Posterior vena cava (tissue), 2 donors: Measurements from ENCODE around the gene BAHCC1. TPM values are rescaled to one million over a fixed set of nuclear protein-coding genes. Genes with fewer than 3 reads are reported as not detected.

Source experiments
- DNase-seq: peaks from one replicate; pipeline ENCODE4 v3.0.0-alpha.2; 2020; ENCODE audit warnings: low spot score
- intact Hi-C, 2 donors: fragments of 100-400 bp; cut with DNase I; formaldehyde crosslinking; loops; one replicate each; pipeline versions ENCODE4 v1.14.1 to v1.14.2; 2022 to 2023
- total RNA-seq, 2 donors: library from RNA; stranded (reverse); fragmentation: NEBNext Ultra II Directional; extraction: Animal tissue kit (Norgen Biotek cat#: 25700); gene quantifications; one replicate each; pipeline ENCODE4 v1.2.1, GENCODE V29; 2021
- donor health status: DM: yes; HTN: yes; CAD: no.
- donor health status: DM: yes; HTN: yes; CAD: no.

Gene BAHCC1
- total RNA-seq, 2 donors from 2014 or later, result 17.3 to 19.1 TPM

DNA sequence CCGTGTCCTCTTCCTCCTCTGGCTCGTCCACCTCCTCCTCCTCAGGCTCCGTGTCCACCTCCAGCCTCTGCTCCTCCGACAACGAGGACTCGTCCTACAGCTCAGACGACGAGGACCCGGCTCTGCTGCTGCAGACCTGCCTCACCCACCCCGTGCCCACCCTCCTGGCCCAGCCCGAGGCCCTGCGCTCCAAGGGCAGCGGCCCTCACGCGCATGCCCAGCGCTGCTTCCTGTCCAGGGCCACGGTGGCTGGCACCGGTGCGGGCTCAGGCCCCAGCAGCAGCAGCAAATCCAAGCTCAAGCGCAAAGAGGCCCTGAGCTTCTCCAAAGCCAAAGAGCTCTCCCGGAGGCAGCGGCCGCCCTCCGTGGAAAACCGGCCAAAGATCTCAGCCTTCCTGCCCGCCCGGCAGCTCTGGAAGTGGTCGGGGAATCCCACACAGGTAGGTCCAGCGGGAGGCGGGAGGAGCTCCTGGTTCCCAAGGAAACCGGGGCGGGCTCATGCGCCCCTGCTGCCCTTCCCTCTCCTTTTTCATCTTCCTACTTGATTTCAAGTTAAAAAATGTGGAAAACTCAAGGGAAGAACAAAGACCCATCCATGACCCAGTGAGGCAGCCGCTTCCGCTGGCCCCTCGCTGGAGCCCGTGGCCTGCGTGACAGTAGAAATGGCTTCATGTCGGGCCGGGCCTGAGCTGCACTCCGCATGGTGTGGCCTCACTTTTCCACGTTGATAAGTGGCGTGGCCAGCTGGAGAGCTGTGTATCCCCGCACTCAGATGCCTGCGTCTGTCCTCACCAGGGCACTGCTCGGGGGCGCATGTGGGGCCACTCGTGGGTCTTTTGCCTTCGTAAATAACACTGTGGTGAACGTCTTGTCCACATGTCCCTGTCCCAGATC lies 66.6 kb downstream of the BAHCC1 start:
- DNase-seq, result no peak
- intact Hi-C loops, result no loop called here

DNA sequence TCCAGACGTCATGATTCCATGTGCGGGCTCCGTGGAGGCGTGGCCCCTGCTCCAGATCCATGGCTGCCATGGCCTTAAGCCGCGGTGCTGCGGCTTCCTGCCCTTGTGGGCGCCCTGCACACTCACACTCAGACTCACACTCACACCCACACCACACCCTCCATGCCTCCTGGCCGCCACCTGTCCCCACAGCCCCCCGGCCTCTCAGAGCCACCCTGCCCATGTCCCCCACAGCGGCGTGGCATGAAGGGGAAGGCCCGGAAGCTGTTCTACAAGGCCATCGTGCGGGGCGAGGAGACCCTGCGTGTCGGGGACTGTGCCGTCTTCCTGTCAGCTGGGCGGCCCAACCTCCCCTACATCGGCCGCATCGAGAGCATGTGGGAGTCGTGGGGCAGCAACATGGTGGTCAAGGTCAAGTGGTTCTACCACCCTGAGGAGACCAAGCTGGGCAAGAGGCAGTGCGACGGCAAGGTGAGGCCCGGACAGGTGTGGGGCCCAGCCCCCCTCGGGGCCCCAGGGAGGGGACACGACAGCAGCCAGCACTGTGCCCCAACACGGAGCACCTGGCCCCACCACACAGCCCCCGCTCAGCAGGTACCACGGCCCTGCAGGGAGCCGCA lies 67.4 kb downstream of the BAHCC1 start:
- intact Hi-C loops, result no loop called here
- no peak for DNase-seq

DNA sequence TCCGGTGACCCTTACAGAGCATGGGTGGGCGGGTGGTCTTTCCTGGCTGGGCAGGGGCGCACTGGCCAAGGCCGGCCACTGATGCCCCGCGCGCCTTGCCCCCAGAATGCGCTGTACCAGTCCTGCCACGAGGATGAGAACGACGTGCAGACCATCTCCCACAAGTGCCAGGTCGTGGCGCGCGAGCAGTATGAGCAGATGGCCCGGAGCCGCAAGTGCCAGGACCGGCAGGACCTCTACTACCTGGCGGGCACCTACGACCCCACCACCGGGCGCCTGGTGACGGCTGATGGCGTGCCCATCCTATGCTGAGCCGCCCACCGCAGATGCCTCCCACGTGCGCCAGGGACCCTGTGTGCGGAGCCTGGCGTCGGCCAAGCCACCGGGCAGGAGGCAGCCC lies 68.2 kb downstream of the BAHCC1 start:
- intact Hi-C loops, result no loop called here

DNA sequence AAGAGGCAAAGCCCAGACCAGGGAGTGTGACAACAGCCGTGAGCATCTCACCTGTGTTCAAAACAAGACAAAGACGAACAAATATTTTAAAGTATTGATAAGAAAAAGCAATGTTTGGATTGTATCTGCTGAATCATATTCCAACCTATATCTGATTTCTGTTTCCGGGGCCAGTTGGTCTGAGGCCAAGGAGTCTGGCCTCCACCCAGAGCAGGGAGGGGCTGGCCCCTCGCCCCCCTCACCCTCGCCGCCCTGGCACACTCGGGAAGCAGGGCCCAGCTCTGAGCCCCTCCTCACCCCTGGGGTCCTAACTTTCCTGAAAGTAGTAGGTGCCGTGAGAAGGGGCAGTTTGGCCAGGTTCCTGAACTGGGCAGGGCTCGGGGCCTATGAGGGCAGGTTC lies 69.3 kb downstream of the BAHCC1 start:
- intact Hi-C loops, result no loop called here

More for the DNA sequence above, 68.2 kb downstream of the BAHCC1 start:
- DNase-seq, result no peak

DNA sequence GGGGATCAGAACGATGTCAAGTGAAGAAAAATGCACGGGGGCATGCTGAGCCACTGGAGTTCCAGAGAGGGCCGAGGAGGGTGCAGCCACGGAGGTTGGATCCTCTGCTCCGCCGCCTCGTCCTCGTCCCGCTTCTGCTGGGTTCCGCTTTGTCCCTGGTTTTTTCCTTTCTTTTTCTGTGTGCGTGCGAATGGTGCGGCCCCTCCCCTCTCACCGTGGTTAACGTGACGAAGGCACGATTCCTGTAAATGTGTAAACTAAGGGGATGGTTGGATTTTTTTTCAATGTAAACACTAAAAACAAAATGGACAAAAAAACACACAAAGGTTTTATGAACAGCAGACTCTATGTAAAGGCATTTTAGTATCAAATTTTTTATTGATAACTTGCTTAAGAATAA lies 70.7 kb downstream of the BAHCC1 start:
- intact Hi-C loops, result no loop called here
- no peak for DNase-seq

More for the DNA sequence above, 69.3 kb downstream of the BAHCC1 start:
- DNase-seq, result no peak

DNA sequence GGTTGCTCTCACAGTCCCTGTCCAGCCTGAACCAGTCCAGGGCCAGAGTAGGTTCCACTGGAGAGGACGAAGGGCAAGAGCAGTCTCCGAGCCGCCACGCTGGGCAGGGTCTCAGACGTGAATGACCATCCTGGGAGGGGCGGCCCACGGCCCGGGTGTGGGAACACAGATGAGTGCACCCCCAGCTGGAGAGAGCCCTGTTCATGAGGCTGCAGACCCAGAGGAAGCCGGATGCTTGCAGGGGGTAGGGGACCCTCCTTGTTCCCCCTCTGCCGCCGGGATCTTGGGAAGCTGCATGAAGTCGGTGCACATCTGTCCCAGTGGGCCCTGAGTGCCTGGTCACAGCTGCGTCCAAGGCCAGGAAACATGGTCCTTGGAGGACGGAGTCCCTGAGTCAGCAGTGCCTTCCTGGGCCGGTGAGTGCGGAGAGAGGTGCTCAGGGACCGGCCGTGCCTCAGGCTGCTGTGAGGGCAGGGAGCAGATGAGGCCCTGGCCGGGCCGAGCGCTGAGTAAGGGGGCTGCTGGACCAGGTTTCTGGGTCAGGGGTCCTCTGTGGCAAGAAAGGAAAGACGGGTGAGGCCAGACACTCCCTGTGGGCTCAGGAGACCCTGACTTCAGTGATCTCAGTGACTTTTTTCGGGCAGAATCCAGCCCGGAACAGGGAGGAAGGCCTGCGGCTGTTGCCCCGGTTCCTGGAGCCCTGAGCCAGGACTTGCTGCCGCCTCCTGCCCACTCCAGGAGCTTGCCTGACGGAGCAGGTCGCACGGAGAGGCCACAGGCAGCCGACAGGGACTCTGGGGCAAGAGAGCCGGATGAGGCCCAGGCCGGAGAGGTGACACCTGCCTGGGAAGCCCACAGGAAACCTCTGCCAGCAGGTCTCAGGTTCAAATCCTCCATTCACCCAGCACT lies 71.6 kb downstream of the BAHCC1 start:
- intact Hi-C loops, result no loop called here
- DNase-seq, result no peak

DNA sequence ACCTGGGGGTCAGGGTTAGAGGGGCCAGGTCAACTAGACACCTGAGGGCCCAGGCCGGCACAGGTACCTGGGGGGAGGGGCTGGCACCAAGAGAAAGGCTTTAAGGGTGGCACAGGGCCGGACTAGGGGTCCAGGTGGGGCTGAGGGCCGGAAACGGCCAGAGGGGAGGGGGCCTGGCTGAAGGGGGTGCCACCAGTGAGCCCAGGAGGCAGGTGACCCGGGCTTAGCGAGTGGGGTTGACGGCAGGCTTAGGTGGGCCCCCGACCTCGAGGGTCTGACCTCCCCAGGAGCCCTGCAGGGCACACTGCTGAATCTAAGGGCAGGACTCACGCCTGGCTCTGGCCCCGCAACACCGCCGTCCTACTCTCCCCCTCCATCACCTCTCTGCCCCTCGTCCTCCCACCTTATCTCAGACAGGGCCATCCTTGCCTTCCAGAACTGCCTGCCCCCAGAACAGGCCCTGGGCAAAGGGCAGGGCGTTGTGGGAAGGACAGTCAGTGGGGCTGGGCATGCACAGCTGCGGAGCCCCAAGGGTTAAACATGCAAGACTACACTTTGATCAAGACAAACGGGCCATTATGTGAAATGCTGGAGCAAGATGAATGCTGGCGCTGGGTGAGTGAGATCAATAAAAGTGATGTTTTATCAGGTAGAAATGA lies 73.0 kb downstream of the BAHCC1 start:
- intact Hi-C loops, result no loop called here
- no peak for DNase-seq

DNA sequence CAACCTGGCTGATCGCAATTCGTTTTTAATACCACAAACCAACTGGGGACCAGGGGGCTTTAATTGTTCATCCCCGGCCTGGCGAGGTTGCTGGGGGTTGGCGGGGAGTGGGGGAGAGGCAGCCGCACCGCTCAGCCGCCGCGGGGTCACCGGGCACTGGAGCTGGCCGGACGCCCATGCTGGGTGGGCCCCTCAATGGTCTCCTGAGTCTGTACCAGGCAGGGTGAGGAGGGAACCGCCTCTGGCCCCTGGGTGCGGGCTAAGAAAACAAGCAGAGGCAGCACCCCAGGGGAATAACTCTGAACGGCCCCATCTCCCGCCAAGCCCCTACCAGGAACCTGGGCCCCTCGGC lies 73.5 kb downstream of the BAHCC1 start:
- intact Hi-C loops, result no loop called here
- no peak for DNase-seq

DNA sequence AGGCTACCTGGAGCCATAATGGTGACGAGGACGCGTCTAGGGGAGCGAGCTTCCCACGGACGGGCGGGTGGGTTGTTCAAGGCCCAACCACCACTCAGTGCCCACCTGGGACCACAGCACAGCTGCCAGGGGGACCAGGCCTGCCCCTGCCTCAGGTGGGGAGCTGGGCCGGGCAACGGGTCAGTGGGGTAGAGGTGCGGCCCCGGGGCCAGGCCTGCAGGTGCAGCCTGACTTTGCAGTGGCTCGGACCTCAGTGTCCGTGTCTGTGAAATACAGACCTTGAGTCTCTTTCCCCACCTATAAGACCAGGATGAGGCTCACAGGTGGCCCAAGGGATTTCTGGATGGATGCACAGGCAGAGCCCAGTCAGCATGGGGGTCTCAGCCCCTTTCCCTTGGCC lies 74.0 kb downstream of the BAHCC1 start:
- intact Hi-C loops, result no loop called here
- DNase-seq, result no peak

DNA sequence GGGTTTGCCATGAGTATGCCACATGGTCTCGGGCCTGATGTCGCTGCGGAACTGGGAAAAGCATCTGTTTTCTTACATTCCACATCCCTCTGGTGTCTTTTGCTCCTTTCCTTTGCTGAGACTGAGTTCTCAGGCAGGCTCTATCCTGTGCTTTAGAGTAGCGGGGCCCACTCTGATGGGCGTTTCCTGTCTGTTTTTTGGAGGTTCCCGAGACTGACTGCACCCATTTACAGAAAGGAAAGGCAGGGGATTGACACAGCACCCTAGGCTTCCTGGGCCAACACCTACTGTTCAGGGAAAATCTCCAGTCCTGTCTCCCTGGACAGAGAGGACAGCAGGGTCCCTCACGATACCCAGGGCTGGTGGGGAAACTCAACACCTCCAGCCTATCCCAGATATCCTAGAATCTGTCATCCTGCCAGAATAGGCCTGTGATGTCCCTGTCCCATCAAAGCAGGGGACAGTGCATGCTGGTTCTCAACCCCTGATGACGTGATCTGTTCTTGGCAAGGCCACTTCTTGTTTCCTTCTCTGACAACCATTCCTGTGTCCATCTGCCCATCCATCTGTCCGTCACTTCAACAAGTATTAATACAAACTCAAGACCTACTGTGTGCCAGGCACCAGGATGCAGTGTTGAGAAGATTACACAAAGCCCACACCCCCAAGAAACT lies 75.2 kb downstream of the BAHCC1 start:
- intact Hi-C loops, result no loop called here
- DNase-seq, result no peak

DNA sequence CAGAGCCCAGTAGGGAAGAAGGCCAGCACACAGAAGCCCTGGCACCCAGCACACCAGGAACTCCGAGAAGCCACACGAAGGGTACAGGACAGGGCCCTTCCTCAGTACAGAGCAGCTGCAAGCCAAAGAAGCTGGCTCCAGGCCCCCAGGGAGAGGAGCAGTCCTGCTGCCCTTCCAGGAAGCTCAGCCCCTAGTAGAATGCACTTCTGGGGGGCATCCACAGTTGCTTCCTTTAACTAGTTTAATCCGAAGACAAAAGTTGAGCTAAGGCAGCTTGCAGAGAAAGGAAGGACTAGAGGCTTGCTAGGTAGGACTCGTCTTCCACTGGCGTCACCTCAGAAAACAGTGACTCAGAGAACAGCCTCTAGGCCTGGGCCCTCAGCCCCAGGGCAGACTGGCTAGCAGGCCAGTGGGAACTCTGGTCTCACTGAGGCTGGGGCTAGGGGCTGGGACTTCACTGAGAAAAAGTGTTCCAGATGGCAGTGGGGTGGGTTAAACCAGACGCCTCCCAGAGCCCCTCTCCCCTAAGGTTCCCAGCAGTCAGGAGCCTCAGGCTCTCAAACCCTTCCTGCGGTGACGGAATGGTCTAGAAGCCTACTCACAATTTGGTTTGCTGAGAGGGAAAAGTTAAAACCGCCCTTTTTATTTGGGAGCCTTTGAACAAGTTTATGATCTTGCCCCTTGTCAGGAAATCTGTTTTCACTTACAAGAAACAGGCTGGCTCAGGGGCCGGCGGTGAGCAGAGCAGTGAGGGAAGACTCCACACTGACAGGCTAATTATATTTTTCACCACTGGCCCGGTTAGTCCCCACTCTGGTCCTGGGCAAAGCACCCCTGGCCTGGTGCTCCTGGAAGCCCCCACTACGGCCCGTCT lies 75.9 kb downstream of the BAHCC1 start:
- DNase-seq, result no peak
- intact Hi-C loops, result no loop called here

DNA sequence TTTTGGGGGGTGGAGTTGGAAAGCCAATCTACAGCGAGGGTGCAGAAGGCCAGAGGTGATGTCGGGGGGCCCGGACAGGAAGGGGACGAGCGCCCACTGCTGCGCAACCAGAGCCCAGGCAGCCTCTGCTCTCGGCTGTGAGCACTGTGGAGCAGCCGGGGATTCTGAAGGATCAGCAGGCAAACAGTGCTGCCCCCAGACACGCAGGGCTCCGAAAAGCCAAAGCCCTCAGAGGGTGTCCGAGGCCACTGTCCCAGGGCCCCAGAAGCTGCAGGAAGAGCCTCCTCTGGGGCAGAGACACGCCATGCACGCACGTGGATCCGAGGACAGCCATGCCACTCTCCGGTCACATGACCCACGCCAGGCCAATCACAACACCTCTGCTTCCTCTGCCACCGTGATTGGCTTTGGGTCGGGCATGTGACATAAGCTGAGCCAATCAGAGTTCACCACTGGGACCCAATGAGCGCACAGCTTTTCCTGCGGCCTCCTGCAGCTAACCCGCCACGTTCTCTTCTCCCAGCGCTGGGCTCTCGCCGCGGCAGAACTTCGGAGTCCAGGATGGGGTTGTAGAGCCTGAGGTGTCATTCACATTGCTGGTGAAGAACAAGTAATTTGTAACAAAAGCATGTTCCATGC lies 76.7 kb downstream of the BAHCC1 start:
- DNase-seq, result peak; percentile 93
- intact Hi-C loops, result no loop called here

DNA sequence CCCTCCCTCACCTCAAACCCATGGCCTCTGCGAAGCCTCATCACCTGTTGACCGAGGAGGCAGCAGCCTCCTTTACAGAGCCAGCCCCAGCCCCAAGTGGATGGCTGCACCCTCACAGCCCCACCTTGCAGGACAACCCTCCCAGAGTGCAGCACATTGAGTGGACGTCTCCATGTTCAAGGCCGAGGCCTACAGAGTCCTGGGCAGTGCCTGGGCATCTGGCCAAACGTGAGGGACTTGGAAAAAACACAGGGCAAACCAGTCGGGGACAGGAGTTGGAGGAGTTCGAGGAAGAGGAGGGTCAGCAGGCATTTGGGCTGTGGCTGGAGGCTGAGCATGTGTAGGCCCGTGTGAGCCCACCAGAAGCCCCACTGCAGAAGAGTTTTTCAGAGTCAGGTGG lies 77.8 kb downstream of the BAHCC1 start:
- intact Hi-C loops, result no loop called here
- no peak for DNase-seq

DNA sequence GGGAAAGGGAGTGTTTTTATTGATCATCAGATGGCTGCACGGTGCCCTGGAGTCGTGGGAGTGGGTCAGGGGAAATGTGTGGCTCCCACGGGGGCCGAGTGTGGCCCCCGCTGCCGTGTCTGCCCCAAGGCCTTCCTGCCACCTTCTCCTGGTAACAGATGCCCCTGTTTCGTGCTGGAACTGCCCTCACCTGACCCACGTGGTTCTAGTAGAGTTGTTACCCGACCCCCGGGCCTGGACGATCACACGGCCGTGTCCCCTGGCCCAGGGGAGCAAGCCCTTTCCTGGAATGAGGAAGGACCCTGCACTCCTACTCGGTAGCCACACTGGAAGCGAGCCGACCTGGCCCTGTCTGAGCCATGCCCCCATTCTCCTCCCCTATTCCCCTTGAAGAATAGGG lies 79.7 kb downstream of the BAHCC1 start:
- DNase-seq, result no peak
- intact Hi-C loops, result no loop called here

DNA sequence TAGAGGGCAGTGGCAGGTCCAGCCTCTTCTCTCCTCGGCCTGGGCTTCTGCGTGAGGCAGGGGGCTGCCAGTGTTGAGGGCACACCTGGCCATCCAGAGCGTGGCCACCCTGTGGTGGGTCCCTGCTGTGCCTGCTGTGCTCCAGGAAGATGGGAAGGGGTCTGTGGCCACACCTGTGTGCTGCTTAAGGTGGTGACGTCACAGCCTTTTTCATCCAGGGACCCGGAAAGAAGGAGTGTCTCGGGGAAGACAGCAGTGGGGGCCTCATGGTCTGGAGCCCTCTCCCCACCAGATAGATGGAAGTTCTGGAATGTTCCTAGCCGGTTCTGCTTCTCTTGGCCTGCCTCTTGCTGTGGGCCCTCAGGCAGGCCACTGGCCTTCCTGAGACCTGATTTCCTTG lies 80.8 kb downstream of the BAHCC1 start:
- no peak for DNase-seq
- intact Hi-C loops, result no loop called here

DNA sequence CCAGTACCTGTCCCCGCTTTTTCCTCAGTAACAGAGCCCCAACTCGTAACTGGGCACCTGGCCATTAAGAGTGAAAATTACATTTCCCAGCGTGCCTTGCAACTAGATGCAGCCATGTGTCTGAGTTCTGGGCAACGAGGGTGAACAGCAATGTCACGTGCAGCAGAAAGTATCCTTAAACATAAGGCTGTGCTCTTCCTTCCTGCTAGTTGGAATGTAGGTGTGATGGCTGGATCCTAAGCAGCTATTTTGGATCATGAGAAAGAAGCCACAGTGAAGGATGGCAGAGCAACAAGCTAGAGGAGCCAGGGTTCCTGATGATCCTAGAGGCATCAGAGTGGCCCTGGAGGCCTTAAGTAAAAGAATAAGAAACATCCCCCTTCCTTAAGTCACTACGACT lies 81.4 kb downstream of the BAHCC1 start:
- no peak for DNase-seq
- intact Hi-C loops, result no loop called here

DNA sequence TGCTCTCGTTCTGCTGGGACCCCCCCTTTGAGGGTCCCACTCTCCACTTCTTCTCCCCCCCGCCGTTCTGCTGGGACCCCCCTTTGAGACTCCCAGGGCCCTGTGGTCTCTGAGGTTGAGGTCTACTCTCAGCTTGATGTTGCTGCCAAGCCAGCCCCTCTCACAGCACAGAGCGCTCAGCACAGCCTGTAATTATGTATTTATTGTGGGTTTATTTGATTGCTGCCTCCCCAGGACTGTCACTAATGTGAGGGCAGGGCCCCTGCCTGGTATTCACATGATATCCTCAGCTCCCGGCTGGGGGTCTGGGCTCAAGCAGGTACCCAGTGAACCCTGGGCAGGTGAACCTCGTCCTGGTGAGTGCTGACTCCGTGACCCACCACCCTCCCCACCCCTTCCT lies 81.9 kb downstream of the BAHCC1 start:
- intact Hi-C loops, result no loop called here
- no peak for DNase-seq

DNA sequence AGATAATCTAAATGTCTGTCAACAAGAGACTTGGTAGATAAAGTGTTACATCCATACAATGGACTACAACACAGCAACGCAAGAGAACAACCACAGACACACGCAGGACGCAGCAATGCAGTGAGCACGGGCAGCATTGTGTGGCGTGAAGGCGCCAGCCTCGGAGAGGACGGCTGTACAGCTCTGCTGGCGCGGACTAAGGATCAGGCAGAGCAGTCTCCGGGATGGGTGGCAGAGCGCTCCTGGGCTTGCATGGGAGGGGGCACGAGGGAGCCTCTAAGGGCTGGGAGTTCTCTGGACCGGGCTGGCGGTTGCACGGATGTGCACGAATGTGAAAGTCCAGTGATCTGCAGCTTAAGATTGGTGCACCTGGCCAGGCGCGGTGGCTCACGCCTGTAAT lies 82.9 kb downstream of the BAHCC1 start:
- intact Hi-C loops, result no loop called here
- DNase-seq, result no peak
